SU-DHL-6 (cell line): ENCODE data around the gene RAB36.

Experiments used
- CTCF ChIP-seq: fragments of 200-600 bp; sonication (generic); IDR thresholded peaks from one replicate; pipeline ENCODE4 v1.5.1; 2017; ENCODE audit warnings: antibody characterized with exemption, mild to moderate bottlenecking, low read length, moderate library complexity; ENCODE audit not compliant: insufficient read depth, poor library complexity, severe bottlenecking
- EZH2phosphoT487 ChIP-seq: fragments of 200-600 bp; sonication (generic), shearing (Covaris generic); conservative IDR thresholded peaks from 2 replicates; pipeline ENCODE4 v1.6.1; 2018; ENCODE audit warnings: mild to moderate bottlenecking, antibody characterized with exemption, low read length, moderate library complexity, mixed read lengths

GRCh38 chr22:23182309-23183060 is 37.2 kb downstream of the RAB36 start:
- TF ChIP-seq CTCF (no peak), EZH2phosphoT487 (no peak)
